HCT116 (cell line): ENCODE measurements around the gene TANGO6. TPM values are rescaled to one million over a fixed set of nuclear protein-coding genes. Genes with fewer than 3 reads are reported as not detected.

ENCODE experiments used
- ATAC-seq: fragments of 200-7000 bp; cut with Tn5 transposase; 2 replicates; pipeline ENCODE4 v1.9.1; 2020; ENCODE audit warnings: mild to moderate bottlenecking, moderate library complexity
- BruUV-seq: library from RNA; stranded (reverse); fragments of 400-500 nt; replicated peaks from 2 replicates; lab custom pipeline; 2021; lab: Mats Ljungman, UMichigan
- CTCF ChIA-PET: fragments of 300-600 bp; sonication (Branson Sonifier 250); formaldehyde crosslinking; loops from one replicate; lab custom pipeline; 2021; ENCODE audit warnings: antibody characterized with exemption; lab: Charles Lee
- POLR2A ChIA-PET: fragments of 300-600, 350-600 bp; sonication (Branson Sonifier 250); formaldehyde crosslinking; loops from one replicate; lab custom pipeline; 2021; ENCODE audit warnings: antibody characterized with exemption; lab: Charles Lee
- RAD21 ChIA-PET, 2 experiments: fragments of 300-600 bp; sonication (Branson Sonifier 250); formaldehyde crosslinking; loops; one replicate each; lab custom pipeline; 2023; ENCODE audit warnings: low total read pairs in 2 of 2; ENCODE audit not compliant: uncharacterized antibody in 2 of 2, unreplicated experiment in 2 of 2, low non-redundant PET in 1 of 2; lab: Charles Lee
- DNase-seq: peaks from one replicate; pipeline ENCODE4 v3.0.0-alpha.2; 2010; ENCODE audit warnings: low read depth, low spot score
- H2AFZ ChIP-seq: fragments of 200-600 bp; shearing (Covaris generic), sonication (generic); 2 replicates; pipeline ENCODE4 v1.6.1; 2017; ENCODE audit warnings: low read depth, mixed run types, mixed read lengths, antibody characterized with exemption, low read length; ENCODE audit not compliant: poor library complexity, severe bottlenecking
- H3K27ac ChIP-seq: 2 replicates; pipeline ENCODE4 v1.5.1; 2012; ENCODE audit warnings: low read depth, low read length
- H3K27me3 ChIP-seq: fragments of 200-600 bp; sonication (generic); 2 replicates; pipeline ENCODE4 v1.6.1; 2016; ENCODE audit warnings: mixed run types, low read length, mixed read lengths; ENCODE audit not compliant: insufficient read depth
- H3K36me3 ChIP-seq, 2 experiments: fragments of 200-500 bp in 1 of 2; fragments of 200-600 bp in 1 of 2; sonication (Bioruptor generic) in 1 of 2; sonication (generic) in 1 of 2; 2 replicates each; pipeline versions ENCODE4 v1.5.1 to v1.6.1; 2014 to 2016; ENCODE audit warnings: low read length in 2 of 2, inconsistent platforms in 1 of 2, mixed read lengths in 1 of 2, mixed run types in 1 of 2; ENCODE audit not compliant: insufficient read depth in 2 of 2, control insufficient read depth in 1 of 2
- H3K4me1 ChIP-seq, 2 experiments: fragments of 200-600 bp in 1 of 2; sonication (generic) in 1 of 2; 2 replicates each; pipeline versions ENCODE4 v1.5.1 to v1.6.1; 2012 to 2017; ENCODE audit warnings: low read length in 2 of 2, inconsistent platforms in 1 of 2, mild to moderate bottlenecking in 1 of 2, mixed read lengths in 1 of 2, mixed run types in 1 of 2, moderate library complexity in 1 of 2; ENCODE audit not compliant: insufficient read depth in 2 of 2, control insufficient read depth in 1 of 2
- H3K4me2 ChIP-seq: fragments of 200-600 bp; sonication (generic); 2 replicates; pipeline ENCODE4 v1.6.1; 2017; ENCODE audit warnings: mixed run types, low read length, mixed read lengths
- H3K4me3 ChIP-seq, 2 experiments: fragments of 200-600 bp in 1 of 2; sonication (generic) in 1 of 2; replicated peaks in 1 of 2; 2 replicates each; pipeline ENCODE4 v1.5.1; 2011 to 2016; ENCODE audit warnings: low read length in 2 of 2, control low read depth in 1 of 2, low read depth in 1 of 2, mild to moderate bottlenecking in 1 of 2, mixed read lengths in 1 of 2, mixed run types in 1 of 2
- H3K79me2 ChIP-seq: fragments of 200-600 bp; sonication (generic); 2 replicates; pipeline ENCODE4 v1.6.1; 2017; ENCODE audit warnings: mild to moderate bottlenecking, mixed run types, low read length, moderate library complexity, mixed read lengths; ENCODE audit not compliant: insufficient read depth
- H3K9ac ChIP-seq: fragments of 200-600 bp; sonication (generic); 2 replicates; pipeline ENCODE4 v1.6.1; 2016; ENCODE audit warnings: low read length, mixed read lengths
- H3K9me2 ChIP-seq: fragments of 200-600 bp; sonication (generic), shearing (Covaris generic); 2 replicates; pipeline ENCODE4 v1.6.1; 2017; ENCODE audit warnings: mixed run types, mild to moderate bottlenecking, moderate library complexity; ENCODE audit not compliant: insufficient read depth
- H3K9me3 ChIP-seq, 2 experiments: fragments of 200-500 bp in 1 of 2; fragments of 200-600 bp in 1 of 2; sonication (Bioruptor generic) in 1 of 2; sonication (generic) in 1 of 2; 2 replicates each; pipeline ENCODE4 v1.6.1; 2014 to 2017; ENCODE audit warnings: low read length in 2 of 2, mixed read lengths in 2 of 2, inconsistent platforms in 1 of 2, low read depth in 1 of 2, mild to moderate bottlenecking in 1 of 2, mixed run types in 1 of 2, moderate library complexity in 1 of 2; ENCODE audit not compliant: control insufficient read depth in 1 of 2, insufficient read depth in 1 of 2
- H4K20me1 ChIP-seq: fragments of 200-600 bp; sonication (generic), shearing (Covaris generic); 2 replicates; pipeline ENCODE4 v1.6.1; 2017; ENCODE audit warnings: mixed run types, mild to moderate bottlenecking, moderate library complexity; ENCODE audit not compliant: insufficient read depth
- CBX3 ChIP-seq: IDR thresholded peaks from 2 replicates; pipeline ENCODE4 v1.6.1; 2012; ENCODE audit warnings: low read depth
- CEBPB ChIP-seq: IDR thresholded peaks from 2 replicates; pipeline ENCODE4 v1.6.1; 2012; ENCODE audit warnings: low read depth
- EZH2 ChIP-seq: fragments of 200-600 bp; sonication (generic); IDR thresholded peaks from 2 replicates; pipeline ENCODE4 v1.6.1; 2017; ENCODE audit warnings: antibody characterized with exemption, mixed run types
- EZH2phosphoT487 ChIP-seq: fragments of 200-600 bp; IDR thresholded peaks from 2 replicates; pipeline ENCODE4 v1.6.1; 2018; ENCODE audit warnings: antibody characterized with exemption, borderline replicate concordance
- FOSL1 ChIP-seq: IDR thresholded peaks from 2 replicates; pipeline ENCODE4 v1.6.1; 2012; ENCODE audit warnings: low read depth
- POLR2A ChIP-seq: IDR thresholded peaks from 2 replicates; pipeline ENCODE4 v1.7.0; 2011; ENCODE audit warnings: borderline replicate concordance; ENCODE audit not compliant: insufficient read depth, insufficient read length; ENCODE audit errors: extremely low read depth
- RAD21 ChIP-seq: IDR thresholded peaks from 2 replicates; pipeline ENCODE4 v1.6.1; 2012; ENCODE audit warnings: low read depth, mild to moderate bottlenecking
- SIN3A ChIP-seq: IDR thresholded peaks from 2 replicates; pipeline ENCODE4 v1.6.1; 2012; ENCODE audit warnings: low read depth
- TCF7L2 ChIP-seq: IDR thresholded peaks from 2 replicates; pipeline ENCODE4 v1.7.0; 2011; ENCODE audit warnings: borderline replicate concordance, inconsistent platforms; ENCODE audit not compliant: insufficient read depth, insufficient read length; ENCODE audit errors: extremely low read depth
- ZFX ChIP-seq: fragments of 450-650 bp; IDR thresholded peaks from 2 replicates; pipeline ENCODE4 v1.6.1; 2017
- ZNF274 ChIP-seq: fragments of 200-500 bp; sonication (Bioruptor generic); IDR thresholded peaks from 2 replicates; pipeline ENCODE4 v1.6.1; 2014; ENCODE audit warnings: mild to moderate bottlenecking, low read depth, low read length, inconsistent platforms
- intact Hi-C: fragments of 100-400 bp; cut with micrococcal nuclease; formaldehyde crosslinking; loops from 2 replicates; pipeline ENCODE4 v1.10.0; 2022
- total RNA-seq: library from RNA; stranded (reverse); gene quantifications from one replicate; pipeline ENCODE4 v1.2.1, GENCODE V29; 2021; ENCODE audit not compliant: unreplicated experiment
- TF ChIP-seq, protein P1 (sequence below): IDR thresholded peaks from 2 replicates; pipeline ENCODE4 v1.6.1; 2012
- TF ChIP-seq, protein P2 (sequence below): IDR thresholded peaks from 2 replicates; pipeline ENCODE4 v1.6.1; 2012

Gene TANGO6
- total RNA-seq, 1 experiment from 2014 or later = 16.4 TPM

DNA sequence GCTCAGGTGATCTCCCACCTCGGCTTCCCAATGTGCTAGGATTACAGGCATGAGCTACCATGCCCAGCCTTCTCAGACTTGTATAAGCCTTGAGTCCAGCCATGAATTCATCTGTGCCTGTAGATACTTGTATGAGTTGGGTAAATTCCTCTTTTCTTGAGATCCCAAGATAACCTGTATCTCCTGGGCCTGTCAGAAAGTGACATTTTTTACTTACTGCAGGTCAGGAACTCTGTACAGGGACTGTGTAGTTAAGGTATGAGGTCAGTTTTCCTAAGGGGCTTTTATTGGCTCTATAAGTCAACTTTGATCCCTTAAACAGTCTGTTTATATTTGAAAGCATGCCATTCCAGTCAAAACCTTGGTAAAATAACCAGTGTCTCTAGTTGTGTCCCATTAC lies 155.8 kb downstream of the TANGO6 start:
- ChIA-PET CTCF (no interaction called here), RAD21 (no interaction called here), POLR2A (interaction anchor here (1.3 kb wide), 1 partner anchor 17 kb away, joined by 3 read pairs; no protein-coding TSS in a partner anchor)
- Histone ChIP-seq H3K9me3 (peaks cover 6 to 9% of the 10 kb centered on the region in 2 experiments; a peak in 3 of 4 replicates), H4K20me1 (no peaks in the 10 kb centered on the region), H3K27ac (no peak overlapping the region), H3K9ac (no peak overlapping the region), H3K36me3 (0 out of 4 replicates have a peak, but pooled peaks cover 0 to 4% of the 10 kb centered on the region in 2 experiments), H3K4me2 (no peak overlapping the region), H2AFZ (no peak overlapping the region), H3K4me1 (peaks cover 17 to 47% of the 10 kb centered on the region in 2 experiments; a peak in 3 of 4 replicates), H3K27me3 (no peaks in the 10 kb centered on the region), H3K9me2 (no peaks in the 10 kb centered on the region), H3K4me3 (no peak overlapping the region), H3K79me2 (no peaks in the 10 kb centered on the region)
- BruUV-seq = no TSS peak
- ATAC-seq = no peak
- no peak for TF ChIP-seq ZNF274
- TF ChIP-seq EZH2phosphoT487 = no peak
- no peak for TF ChIP-seq RAD21
- TF ChIP-seq EZH2 = no peak
- no peak for TF ChIP-seq POLR2A
- no peak for TF ChIP-seq TCF7L2
- TF ChIP-seq, protein P1, sequence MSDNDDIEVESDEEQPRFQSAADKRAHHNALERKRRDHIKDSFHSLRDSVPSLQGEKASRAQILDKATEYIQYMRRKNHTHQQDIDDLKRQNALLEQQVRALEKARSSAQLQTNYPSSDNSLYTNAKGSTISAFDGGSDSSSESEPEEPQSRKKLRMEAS = no peak
- no peak for TF ChIP-seq ZFX
- TF ChIP-seq SIN3A = no peak
- TF ChIP-seq, protein P2, sequence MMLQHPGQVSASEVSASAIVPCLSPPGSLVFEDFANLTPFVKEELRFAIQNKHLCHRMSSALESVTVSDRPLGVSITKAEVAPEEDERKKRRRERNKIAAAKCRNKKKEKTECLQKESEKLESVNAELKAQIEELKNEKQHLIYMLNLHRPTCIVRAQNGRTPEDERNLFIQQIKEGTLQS = no peak
- no peak for TF ChIP-seq FOSL1
- intact Hi-C loops = loop anchor here (5.0 kb wide), 1 partner anchor 123 kb away; no protein-coding TSS in a partner anchor
- DNase-seq = no peak

DNA sequence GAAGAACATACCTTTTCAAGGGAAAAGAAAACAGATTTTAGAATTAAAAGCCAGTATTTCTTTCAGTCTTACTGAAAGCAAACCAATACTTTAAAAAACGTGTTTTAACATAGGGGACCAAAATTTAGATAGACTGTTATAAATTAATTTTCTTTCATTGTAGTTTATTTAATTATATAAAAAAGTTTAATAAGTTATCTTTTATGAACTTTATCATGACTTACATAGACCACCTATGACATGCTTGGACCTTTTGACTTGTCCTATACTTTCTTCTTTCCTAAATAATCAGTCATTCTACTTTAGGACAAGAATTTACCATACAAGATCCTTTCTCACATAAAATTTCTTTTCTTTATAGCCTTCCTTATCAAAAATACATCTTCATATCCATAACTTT lies 160.2 kb downstream of the TANGO6 start:
- Histone ChIP-seq H3K27ac (no peak overlapping the region), H3K4me1 (peaks cover 0 to 7% of the 10 kb centered on the region in 2 experiments; a peak in 1 of 4 replicates), H2AFZ (no peak overlapping the region), H3K79me2 (no peaks in the 10 kb centered on the region), H3K36me3 (0 out of 4 replicates have a peak, but pooled peaks cover 0 to 4% of the 10 kb centered on the region in 2 experiments), H3K4me3 (no peak overlapping the region), H3K9me3 (peaks cover 6 to 9% of the 10 kb centered on the region in 2 experiments; a peak in 3 of 4 replicates), H3K27me3 (no peaks in the 10 kb centered on the region), H3K4me2 (no peak overlapping the region), H3K9ac (no peak overlapping the region), H3K9me2 (no peaks in the 10 kb centered on the region), H4K20me1 (no peaks in the 10 kb centered on the region)
- CTCF ChIA-PET = interaction anchor here (0.7 kb wide), 1 partner anchor 9 kb away, joined by 3 read pairs; no protein-coding TSS in a partner anchor
- TF ChIP-seq CEBPB = no peak
- TF ChIP-seq CBX3 = peak; percentile 29; the same call in 1 of the 2 replicates
- intact Hi-C loops = no loop called here
- RAD21 ChIA-PET = no interaction called here
- no peak for ATAC-seq
- no TSS peak for BruUV-seq
- peak; percentile 42 for DNase-seq
- POLR2A ChIA-PET = no interaction called here
